CD4-positive, alpha-beta T cell treated with Interleukin-2 at 100 ng/mL for 4 hours (primary cell): ENCODE data around the gene MLLT6.
A peak's percentile ranks its signal among the peaks of the same experiment; 100 is the strongest.

ENCODE experiments used
- DNase-seq: peaks from one replicate; pipeline ENCODE4 v3.0.0-alpha.2; 2020; ENCODE audit warnings: low spot score

The MLLT6 gene

GRCh38 chr17:38728290-38728831 is 23.3 kb downstream of the MLLT6 start:
- DNase-seq: peak; percentile 89

GRCh38 chr17:38729368-38729885 is 24.4 kb downstream of the MLLT6 start:
- no peak for DNase-seq

- DNase-seq: peak; percentile 87
These were observed 24.9 kb downstream of the MLLT6 start, which contains the start of gene CISD3 for GRCh38 chr17:38729886-38730525. CISD3 (plus strand) TSS chr17:38730341; CDS start chr17:38730359, 18 bp downstream.

- no peak for DNase-seq
These were observed 25.7 kb downstream of the MLLT6 start for GRCh38 chr17:38730526-38731379.

GRCh38 chr17:38731526-38732294 is 26.6 kb downstream of the MLLT6 start:
- DNase-seq: no peak

- no peak for DNase-seq
These were observed 27.6 kb downstream of the MLLT6 start for GRCh38 chr17:38732376-38733281.

- no peak for DNase-seq
These were observed 28.4 kb downstream of the MLLT6 start for GRCh38 chr17:38733282-38733981.

GRCh38 chr17:38733982-38734973 is 29.2 kb downstream of the MLLT6 start:
- DNase-seq: peak; percentile 41

GRCh38 chr17:38735161-38735997 is 30.3 kb downstream of the MLLT6 start:
- DNase-seq: peak; percentile 72

GRCh38 chr17:38738007-38738662 is 33.1 kb downstream of the MLLT6 start:
- no peak for DNase-seq

GRCh38 chr17:38738686-38739085 is 33.6 kb downstream of the MLLT6 start:
- no peak for DNase-seq

GRCh38 chr17:38739305-38739704 is 34.2 kb downstream of the MLLT6 start:
- no peak for DNase-seq

GRCh38 chr17:38740044-38740443 is 35.0 kb downstream of the MLLT6 start:
- no peak for DNase-seq

- no peak for DNase-seq
These were observed 35.7 kb downstream of the MLLT6 start for GRCh38 chr17:38740806-38741205.

GRCh38 chr17:38741461-38741860 is 36.4 kb downstream of the MLLT6 start:
- no peak for DNase-seq

GRCh38 chr17:38741921-38742410 is 36.9 kb downstream of the MLLT6 start:
- DNase-seq: no peak
